T-helper 2 cell treated with Interferon-gamma antibody and Interleukin-4, amounts not matched to agents 100 ng/mL and 5 ng/mL, for 36 hours (primary cell): ENCODE measurements around the gene EXOC3L4. TPM values are rescaled to one million over a fixed set of nuclear protein-coding genes. Genes with fewer than 3 reads are reported as not detected.
"Not testable (repeated sequence)": the region's sequence is repeated elsewhere in the genome, so short reads cannot be mapped to it uniquely, and the experiment has no call there.

Source experiments
- intact Hi-C: fragments of 100-400 bp; cut with micrococcal nuclease; formaldehyde crosslinking; loops from one replicate; pipeline ENCODE4 v1.15.1; 2023
- total RNA-seq: library from RNA; stranded (reverse); gene quantifications from 2 replicates; pipeline ENCODE4 v1.2.3, GENCODE V29; 2022

Gene EXOC3L4
- total RNA-seq = not detected in 2 replicates

DNA sequence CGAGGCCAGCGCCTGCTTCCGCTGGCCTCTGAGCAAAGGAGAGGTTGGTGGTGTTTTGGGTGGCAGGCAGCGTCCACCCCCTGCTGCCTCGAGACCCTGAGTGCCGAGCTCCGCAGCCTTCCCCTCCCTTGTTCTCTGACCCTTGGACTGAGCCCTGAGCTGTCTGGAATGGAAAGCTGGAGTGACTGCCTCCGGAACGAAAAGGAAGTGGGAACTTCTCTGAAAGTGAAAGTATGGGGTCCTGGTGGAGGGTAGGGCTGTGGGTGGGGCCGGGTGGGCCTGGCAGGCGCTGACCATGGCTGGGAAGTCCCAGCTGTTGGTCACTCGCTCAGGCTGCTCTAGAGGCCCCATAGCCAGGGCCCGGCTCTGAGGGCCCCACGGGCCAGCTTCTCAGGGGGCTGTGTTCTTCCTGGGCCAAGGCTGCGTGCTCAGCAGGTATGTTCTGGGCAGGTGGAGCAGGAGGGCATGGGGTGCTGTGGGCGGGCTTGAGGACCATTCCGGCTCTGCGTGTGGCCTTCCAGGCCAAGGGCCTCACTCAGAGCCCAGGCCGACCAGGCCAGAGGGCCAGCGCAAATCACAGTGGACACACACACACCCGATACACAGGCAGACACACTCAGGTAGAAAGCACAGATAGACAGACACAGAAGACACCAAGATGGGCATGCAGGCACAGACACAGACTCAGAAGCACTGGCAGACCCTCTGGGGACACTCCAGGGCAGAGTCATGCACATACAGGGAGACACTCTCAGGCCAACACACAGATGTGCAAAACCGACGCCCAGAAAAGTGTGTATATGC lies at the start of gene EXOC3L4:
Gene EXOC3L4, plus strand, starts transcription at position 320 of the 804 bp plus-strand sequence. CDS start 5,495 bp downstream, outside the sequence.
- intact Hi-C loops = loop anchor here (5.0 kb wide), 1 partner anchor 402 kb away; no protein-coding TSS in a partner anchor

DNA sequence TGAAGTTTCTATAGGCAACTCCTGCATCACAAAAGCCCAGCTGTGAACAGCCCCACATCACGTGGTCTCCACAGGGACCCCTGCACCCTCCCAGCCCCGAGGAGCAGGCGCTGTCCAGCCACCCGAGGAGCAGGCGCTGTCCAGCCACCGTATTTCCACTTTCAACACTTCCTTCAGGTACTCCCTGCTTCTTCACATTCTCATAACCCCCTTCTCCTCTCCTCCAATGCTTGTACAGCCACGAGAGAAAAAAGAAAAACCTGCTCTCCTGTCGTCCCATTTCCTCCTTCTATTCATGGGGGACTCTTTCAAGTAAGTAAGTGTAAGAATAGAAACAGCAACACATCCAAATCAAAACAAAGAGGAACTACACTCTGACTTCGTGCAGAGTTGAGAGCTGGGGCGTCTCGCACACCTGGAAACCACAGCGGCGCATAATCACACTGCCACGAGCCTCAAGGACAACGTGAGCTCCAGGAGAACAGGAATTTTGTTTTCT lies 49.1 kb upstream of the EXOC3L4 start:
- intact Hi-C loops = no loop called here

DNA sequence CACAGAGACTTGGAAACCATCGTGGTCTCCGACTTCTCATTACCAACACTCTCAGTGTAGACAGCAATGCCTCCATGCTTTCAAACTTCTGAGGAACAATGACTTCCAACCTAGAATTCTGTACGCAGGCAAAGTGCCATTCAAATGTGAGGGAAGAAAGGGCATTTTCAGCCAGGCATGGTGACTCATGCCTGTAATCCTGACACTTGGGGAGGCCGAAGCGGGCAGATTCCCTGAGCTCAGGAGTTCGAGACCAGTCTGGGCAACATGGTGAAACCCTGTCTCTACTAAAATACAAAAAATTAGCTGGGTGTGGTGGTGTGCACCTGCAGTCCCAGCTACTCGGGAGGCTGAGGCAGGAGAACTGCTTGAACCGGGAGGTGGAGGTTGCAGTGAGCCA lies 47.1 kb upstream of the EXOC3L4 start:
- intact Hi-C loops = not testable (repeated sequence)

DNA sequence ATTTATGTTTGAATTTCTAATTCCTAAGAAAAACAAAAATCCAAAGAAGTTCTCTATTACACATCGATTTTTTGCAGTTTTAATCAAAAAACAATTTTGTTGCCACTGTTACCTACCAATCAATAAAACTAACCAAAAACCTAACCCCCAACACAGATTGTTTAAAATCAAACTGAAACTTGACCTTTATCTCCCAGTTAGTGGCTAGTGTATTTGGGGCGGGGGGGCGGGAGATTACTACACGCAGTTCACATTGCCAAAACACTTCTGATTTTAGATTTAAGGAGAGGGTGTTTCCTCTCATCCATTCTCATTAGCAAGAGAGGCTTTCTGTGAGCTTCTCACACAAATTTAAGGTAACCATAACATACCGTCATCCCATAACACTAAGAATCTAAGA lies 43.6 kb upstream of the EXOC3L4 start:
- intact Hi-C loops = no loop called here

DNA sequence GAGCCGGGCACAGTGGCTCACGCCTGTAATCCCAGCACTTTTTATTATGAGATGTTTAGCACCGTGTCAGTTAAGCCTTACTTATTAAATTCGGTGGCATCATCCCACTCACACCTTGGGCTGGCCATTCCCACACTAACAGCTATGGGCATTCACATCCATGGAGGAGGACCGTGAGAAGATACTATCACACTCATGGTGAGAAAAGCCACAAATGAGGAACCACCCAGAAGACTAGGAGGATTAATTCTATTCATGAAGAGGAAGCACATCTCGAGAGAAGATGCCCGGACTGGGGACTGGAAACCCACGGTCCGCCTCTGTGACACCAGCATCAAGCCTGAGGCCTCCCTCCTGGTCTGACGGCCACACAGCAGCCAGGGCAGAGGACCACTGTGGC lies 42.1 kb upstream of the EXOC3L4 start:
- intact Hi-C loops = no loop called here

DNA sequence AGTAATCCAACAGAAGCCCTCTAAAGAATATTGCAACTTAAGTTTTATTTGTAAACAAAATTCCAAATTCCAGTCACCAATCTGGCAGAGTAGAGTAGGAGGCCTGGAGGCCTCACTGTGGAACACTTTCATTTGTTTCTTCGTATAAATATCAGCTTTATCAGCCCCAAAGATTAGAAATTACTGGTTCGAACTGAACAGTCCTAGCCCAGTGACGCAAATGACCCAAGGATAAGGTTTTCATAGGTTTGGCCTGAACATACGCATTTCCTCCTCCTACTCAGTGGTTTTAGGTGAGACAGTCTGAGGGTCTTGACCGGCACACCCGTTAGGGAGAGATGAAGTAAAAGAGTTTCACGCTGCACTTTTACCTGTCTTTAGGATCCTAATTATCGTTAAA lies 38.8 kb upstream of the EXOC3L4 start:
- intact Hi-C loops = no loop called here

DNA sequence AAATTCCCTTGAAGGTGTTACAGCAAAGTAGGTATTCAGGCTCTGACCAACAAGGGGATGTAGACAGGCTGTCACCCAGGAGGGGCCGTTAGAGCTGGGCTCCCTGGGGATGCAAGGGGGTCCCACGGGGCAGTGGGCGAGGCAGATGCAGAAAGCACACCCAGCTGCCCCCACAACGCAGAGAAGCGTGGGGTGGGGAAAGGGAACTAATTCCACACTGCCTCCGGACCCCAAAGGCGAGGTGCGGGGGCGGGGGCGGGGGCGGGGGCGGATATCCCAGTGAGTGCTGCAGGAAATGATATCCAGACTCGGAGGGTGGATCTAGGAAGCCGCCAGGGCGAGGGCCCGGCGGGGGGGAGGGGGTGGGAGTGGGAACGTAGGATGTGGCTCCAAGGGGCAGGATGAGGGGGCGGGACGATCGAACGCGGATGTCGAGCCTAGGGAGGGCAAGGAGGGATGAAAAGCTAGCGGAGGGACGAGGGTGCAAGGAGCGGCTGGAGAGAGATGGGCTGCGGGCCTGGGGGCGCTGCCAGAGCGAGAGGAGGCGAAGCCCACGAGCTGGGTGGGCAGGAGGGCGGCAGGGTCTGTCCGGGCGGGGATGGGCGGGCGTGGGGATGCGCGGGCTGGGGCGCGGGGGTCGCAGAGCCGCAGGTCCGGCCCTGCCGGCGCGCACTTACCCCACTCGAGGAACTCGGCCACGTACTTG lies 38.0 kb upstream of the EXOC3L4 start:
- intact Hi-C loops = no loop called here

DNA sequence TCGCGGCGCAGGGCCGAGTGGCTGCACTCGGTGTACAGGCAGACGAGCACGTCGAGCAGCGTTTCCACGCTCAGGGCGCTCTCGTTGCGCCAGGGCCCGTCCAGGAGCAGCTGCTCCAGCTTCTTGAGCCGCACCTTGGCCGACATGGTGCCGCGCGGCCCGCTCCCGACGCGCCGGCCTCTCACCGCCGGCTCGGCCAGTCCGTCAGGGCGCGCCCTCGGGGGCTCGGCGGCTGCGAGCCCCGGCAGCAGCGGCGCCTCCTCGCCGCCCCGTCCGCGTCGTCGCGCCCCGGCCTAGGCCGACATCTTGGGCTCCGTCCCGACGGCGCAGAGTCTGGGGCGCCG lies 37.5 kb upstream of the EXOC3L4 start:
- intact Hi-C loops = no loop called here

DNA sequence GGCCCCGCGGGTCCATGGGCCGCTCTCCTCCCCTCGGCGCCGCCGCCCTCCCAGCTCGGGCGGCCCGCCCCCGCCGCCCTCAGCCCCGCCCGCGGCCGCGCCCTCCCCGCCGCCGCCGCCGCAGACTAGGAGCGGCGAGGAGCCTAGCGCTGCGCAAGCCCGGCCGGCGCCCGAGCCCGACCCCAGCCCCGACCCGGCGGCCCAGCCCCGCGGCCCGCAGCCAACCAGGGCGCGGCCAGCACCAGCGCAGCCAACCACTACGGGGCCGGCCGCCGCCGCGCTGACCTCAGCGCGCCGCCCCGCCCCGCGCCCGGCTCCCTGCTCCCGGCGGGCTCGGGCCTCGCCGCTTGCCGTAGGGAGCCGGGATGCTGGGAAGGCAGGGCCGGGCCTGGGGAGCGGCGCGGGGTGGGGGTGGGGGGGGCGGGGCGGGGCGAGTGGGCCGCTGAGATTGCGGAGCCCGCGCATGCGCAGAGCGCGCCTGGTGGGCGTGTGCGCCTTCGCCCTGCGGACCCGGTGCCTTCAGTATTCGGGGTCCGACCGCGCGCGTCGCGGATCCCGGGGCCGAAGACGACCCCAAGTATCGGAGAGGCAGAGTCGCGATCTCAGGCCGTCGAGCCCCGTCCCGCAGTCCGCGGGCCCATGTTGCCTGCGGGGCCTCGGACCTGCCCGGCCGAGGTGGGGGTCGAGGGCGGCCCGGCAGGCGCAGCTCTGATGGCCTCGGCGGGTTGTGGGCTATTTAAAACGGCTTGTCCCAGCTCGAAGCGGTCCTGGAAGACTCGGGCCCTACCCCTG lies 37.0 kb upstream of the EXOC3L4 start, which contains the start of gene CDC42BPB:
Gene CDC42BPB, minus strand, starts transcription at position 178 of the 792 bp plus-strand sequence. CDS start 376 bp downstream, outside the sequence.
- intact Hi-C loops = no loop called here

DNA sequence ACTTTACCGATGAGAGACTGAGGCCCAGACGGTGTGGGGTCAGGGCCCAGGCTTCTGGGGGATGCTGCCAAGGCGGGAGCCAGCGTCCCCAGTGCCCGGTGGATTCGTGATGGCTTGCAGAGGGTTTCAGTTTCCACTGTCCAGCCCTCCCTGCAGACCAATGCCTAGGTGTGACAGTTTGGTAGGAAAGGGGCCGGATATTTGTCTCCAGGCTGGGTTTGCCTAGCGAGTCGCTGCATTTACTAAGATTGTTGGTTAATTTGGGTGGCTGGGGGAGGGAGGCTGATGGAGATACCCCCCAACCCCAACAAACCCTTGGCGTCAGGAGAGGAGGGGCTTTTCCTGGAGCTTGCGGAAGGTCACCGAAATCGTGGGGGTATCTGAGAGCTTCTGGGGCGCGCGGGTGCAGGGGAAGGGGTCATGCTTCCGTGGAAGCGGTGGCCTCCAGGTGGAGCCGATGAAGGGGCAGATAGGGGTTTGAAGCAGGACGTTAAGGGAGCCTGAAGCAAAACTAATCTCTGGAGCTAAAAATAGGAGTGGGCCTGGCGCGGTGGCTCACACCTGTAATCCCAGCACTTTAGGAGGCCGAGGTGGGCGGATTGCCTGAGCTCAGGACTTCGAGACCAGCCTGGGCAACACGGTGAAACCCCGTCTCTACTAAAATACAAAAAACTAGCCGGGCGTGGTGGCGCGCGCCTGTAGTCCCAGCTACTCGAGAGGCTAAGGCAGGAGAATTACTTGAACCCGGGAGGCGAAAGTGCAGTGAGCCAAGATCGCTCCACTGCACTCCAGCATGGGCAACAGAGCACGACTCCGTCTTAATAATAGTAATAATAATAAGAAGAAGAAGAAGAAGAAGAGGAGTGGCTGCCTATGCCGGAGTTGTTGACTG lies 36.1 kb upstream of the EXOC3L4 start:
- intact Hi-C loops = no loop called here

DNA sequence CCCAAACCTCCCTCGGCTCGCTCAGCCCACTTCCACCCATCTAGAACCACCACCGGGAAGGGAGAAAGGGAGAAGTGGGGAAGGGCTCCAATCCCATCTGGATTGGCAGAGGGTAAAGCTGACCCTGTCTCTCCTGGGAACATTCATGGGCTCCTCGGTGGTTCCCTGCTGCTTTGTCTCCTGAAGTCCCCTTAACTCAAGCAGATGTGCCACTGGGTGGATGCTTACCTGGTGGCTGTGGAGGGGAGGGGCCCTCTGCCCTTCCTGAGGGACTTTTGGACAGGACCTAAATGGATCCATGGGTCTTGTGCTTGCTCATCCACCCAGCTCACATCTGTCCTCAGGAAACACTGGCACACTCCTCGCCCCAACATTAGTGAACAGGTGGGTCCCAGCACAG lies 35.0 kb upstream of the EXOC3L4 start:
- intact Hi-C loops = no loop called here

DNA sequence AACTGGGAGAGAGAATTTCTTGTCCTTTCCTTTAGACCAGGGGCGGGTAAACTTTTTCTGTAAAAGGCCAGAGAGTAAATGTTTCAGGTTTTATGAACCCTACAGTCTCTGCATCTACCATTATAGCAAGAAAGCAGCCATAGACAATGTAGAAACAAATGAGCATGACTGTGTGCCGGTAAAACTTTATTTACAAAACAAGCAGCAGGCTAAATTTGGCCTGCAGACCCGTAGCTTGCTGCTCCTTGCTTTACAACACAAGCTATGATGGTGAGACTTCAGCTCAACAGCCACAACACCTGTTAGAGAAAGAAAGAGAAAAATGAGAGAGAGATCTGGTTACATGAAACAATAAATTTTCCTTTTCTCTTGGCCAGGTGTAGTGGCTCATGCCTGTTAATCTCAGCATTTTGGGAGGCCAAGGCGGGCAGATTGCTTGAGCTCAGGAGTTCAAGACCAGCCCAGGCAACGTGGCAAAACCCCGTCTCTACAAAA lies 33.0 kb upstream of the EXOC3L4 start:
- intact Hi-C loops = no loop called here

DNA sequence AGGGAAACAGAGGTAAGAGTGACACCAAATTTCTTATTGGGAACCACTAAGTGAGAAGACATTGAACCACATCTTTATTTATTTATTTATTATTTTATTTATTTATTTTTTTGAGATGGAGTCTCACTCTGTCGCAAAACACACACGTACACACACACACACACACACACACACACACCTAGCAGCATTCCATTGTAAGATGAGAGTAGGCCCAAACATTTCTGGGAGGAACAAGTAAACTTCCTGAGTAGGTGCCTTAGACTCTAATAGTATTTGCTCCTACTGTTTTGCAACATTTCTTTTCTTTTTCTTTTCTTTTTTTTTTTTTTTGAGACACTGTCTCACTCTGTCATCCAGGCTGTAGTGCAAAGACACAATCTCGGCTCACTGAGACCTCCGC lies 30.1 kb upstream of the EXOC3L4 start:
- intact Hi-C loops = no loop called here

DNA sequence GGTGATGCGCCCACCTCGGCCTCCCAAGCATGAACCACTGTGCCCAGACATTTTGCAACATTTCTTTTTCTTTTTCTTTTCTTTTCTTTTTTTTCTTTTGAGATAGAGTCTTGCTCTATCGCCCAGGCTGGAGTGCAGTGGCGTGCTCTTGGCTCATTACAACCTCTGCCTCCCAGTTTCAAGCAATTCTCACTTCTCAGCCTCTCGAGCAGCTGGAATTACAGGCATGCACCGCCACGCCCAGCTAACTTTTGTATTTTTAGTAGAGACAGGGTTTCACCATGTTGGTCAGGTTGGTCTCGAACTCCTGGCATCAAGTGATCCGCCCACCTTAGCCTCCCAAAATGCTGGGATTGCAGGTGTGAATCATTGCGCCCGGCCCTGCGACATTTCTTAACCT lies 29.5 kb upstream of the EXOC3L4 start:
- intact Hi-C loops = no loop called here

DNA sequence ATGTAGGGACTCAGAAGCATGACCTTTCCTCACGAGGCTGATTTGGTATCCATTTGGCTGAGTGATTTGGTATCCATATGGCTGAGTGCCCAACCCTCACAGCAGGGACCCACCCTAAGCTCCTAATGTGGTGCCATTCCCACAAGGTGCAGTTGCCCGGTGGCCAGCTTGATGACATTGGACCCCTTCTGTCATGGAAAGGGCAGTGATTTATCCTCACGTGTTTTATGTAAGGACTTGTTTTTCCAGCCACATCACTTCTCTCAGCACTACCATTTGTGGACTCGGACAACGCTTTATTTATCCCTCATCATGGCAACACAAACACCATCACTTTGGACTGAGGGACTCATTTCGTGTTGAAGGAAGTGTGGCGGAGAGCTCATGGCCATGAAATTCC lies 28.7 kb upstream of the EXOC3L4 start:
- intact Hi-C loops = no loop called here

DNA sequence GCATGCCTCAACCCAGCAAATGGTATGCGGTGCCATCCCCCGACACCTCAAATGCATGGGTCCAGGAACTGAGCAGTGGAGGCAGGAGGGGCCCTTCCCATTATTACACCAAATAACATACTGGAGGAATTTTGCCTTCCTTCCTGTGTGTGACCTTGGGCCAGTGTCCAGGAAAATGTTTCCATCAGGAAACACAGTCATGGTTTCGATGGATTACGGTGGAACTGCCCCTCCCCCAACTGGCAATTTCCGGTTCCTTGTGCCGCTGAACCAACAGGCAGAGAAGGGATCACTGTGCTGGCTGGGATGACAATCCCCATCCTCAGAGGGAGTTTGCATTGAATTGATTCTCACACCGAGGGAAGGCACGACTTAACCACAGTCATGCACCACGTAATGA lies 28.1 kb upstream of the EXOC3L4 start:
- intact Hi-C loops = no loop called here

DNA sequence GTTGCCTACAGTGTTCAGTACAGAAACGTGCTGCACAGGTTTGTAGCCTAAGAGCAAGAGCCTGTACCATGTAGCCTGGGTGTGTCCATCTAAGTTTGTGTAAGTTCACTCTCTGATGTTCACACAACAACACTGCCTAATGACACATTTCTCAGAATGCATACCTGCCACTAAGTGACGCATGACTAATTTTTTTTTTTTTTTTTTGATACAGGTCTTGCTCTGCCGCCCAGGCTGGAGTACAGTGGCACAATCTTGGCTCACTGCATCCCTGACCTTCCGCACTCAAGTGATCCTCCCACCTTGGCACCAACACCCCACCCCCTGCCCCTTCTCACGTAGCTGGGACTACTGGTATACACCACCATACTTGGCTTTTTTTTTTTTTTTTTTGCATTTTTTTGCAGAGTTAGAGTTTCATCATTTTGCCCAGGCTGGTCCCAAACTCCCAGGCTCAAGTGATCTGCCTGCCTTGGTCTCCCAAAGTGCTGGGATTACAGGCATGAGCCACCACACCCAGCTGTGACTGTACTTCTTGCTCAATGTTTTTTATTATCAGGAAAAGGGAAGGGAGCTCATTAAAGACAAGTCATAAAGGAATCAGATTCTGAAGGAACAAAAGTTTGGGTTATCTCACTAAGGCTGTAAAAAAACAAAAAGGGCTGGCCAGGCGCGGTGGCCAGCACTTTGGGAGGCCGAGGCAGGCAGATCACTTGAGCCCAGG lies 27.1 kb upstream of the EXOC3L4 start:
- intact Hi-C loops = no loop called here

DNA sequence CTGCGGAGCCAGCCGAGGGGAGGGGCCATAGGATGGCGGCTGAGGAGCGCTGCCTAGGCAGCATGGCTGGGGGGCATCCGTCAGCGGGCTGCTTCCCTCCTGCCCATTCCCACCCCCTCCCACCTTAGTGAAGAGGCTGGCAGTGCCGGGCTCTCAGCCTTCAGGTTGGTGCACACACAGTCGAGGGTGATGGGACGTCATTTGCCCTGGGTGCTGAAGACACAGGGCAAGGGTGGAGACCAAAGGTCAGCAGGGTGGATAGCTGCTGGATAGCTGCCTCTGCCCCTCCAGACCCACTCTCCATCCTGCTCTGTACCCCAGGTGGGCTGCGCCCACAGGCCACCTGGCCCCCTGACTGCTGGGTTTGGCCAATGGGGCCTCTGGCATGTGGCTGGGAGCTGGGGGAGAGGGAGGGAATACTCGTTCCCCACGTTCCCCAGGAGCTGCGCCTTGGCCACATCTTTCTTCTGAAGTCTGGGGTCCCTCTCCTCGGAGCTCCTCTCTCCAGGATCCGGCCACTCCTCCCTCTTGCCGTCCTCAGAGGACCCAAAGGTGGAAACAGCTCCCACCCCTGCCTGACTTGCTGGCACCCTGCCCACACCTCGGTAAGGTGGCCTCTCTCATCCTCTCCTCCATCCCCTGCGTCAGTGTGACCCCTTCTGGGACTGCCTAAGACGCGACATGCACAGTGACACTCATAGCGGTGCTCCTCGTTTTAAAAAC lies 26.0 kb upstream of the EXOC3L4 start:
- intact Hi-C loops = no loop called here

DNA sequence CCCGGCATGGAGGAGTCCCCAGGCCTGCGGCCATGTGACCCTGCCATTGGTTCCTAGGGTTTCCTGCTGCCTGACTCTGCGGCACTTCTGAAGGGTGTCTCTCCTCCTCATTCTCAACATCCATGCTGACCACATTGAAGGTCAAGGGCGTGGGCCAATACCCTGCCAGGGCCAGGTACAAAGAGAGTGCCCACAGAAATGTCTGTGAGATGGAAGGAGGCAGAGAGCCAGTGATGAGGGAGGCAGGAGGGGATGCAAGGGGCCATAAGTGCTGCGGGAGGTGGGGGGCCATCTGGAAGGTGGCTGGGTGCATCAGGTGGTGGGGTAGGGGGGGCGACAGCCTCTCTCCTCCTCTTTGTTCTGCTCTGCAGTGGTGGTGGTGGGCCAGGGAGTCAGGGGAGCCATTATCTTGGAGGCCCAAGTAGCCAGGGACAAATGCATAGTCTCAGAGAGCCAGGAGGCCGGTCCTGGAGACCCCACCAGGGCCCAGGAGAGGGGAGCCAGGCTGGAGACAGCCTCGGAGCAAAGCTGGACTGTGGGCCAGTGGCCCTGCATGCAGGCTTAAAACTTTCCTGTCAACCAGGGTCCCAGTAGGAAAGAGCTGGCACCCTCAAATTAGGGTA lies 24.2 kb upstream of the EXOC3L4 start:
- intact Hi-C loops = no loop called here
